ENCODE results near the gene EDNRB.

DNA sequence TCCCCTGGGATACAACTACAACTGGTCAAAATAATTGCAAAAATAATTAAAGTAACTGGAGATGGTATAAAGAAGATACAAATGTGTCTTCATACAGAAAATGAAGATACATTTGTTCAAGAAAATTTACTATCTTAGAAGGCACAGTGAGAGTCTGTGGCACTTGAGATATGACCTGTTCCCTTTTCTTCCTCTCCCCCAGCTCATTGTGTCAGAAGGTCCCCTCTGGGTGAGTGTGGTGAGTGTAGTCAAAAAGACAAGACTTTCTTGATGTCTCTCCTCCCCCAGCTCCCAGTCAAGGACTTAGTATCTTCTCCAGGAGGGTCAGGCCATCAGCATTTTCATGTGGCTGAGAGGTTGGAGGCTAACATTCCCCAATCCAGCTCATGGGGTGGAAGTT lies 51.7 kb downstream of the EDNRB start:
- TF ChIP-seq, protein P1, sequence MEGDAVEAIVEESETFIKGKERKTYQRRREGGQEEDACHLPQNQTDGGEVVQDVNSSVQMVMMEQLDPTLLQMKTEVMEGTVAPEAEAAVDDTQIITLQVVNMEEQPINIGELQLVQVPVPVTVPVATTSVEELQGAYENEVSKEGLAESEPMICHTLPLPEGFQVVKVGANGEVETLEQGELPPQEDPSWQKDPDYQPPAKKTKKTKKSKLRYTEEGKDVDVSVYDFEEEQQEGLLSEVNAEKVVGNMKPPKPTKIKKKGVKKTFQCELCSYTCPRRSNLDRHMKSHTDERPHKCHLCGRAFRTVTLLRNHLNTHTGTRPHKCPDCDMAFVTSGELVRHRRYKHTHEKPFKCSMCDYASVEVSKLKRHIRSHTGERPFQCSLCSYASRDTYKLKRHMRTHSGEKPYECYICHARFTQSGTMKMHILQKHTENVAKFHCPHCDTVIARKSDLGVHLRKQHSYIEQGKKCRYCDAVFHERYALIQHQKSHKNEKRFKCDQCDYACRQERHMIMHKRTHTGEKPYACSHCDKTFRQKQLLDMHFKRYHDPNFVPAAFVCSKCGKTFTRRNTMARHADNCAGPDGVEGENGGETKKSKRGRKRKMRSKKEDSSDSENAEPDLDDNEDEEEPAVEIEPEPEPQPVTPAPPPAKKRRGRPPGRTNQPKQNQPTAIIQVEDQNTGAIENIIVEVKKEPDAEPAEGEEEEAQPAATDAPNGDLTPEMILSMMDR (IDR thresholded peaks at IDR 0.05; ENCODE audit: insufficient read depth, low read length) = no peak
- TF ChIP-seq POLR2AphosphoS5 (IDR thresholded peaks at IDR 0.05; ENCODE audit: low read depth) = no peak
